PC-3 (cell line): ENCODE data around the gene TMPRSS13.

ENCODE experiments used
- EZH2 ChIP-seq: fragments of 300-600 bp; sonication (generic); IDR thresholded peaks from one replicate; pipeline ENCODE4 v1.6.1; 2017; ENCODE audit warnings: antibody characterized with exemption, mild to moderate bottlenecking, low read length; ENCODE audit not compliant: unreplicated experiment
- EZH2phosphoT487 ChIP-seq: fragments of 300-600 bp; sonication (generic); IDR thresholded peaks from 2 replicates; pipeline ENCODE4 v1.6.1; 2018; ENCODE audit warnings: mild to moderate bottlenecking, antibody characterized with exemption, low read length, borderline replicate concordance
- TF ChIP-seq, protein P1 (sequence below): fragments of 300-600 bp; sonication (generic); conservative IDR thresholded peaks from 2 replicates; pipeline ENCODE4 v1.5.1; 2017; ENCODE audit warnings: antibody characterized with exemption, low read depth, mild to moderate bottlenecking, low read length

DNA sequence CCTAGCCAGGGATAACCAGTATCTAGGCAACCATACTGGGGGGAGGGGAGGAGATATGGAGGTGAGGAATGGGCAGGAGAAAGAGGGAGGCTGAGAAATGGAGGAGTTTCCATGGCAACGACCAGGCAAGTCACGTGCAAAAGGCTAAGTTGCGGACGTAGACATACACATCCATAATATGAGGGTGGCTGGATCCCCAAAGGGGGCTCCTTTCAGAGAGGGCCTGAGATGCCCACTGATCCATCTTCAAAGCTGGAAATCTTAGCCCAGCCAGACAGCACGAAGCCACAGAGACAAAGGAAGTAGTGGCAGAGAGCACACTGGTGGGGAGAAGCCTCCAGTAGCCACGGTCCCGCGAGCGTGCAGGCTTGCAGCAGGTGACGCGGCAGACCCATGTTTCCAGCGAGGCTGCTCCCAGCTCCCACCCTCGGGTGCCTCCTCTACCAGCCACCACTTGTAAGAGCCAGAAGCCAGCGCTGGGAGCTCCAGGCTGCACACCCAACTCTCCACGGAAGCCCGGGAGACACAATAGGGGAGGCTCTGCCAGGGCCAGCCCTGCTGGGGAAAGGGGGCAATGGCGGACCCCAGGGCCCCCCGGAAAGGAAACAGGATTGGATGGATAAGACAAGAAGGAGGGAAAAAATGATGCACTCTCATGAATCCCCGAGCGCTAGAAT lies 53.7 kb downstream of the TMPRSS13 start:
- TF ChIP-seq, protein P1, sequence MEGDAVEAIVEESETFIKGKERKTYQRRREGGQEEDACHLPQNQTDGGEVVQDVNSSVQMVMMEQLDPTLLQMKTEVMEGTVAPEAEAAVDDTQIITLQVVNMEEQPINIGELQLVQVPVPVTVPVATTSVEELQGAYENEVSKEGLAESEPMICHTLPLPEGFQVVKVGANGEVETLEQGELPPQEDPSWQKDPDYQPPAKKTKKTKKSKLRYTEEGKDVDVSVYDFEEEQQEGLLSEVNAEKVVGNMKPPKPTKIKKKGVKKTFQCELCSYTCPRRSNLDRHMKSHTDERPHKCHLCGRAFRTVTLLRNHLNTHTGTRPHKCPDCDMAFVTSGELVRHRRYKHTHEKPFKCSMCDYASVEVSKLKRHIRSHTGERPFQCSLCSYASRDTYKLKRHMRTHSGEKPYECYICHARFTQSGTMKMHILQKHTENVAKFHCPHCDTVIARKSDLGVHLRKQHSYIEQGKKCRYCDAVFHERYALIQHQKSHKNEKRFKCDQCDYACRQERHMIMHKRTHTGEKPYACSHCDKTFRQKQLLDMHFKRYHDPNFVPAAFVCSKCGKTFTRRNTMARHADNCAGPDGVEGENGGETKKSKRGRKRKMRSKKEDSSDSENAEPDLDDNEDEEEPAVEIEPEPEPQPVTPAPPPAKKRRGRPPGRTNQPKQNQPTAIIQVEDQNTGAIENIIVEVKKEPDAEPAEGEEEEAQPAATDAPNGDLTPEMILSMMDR: no peak
- TF ChIP-seq EZH2 (no peak), EZH2phosphoT487 (no peak)
